DND-41 (cell line): Measurements from ENCODE around the gene EPB41L2.

ENCODE experiments used
- EZH2 ChIP-seq: IDR thresholded peaks from 3 replicates; pipeline ENCODE4 v1.6.1; 2012; ENCODE audit warnings: borderline replicate concordance, low read depth, mild to moderate bottlenecking, moderate library complexity, low read length, inconsistent platforms; ENCODE audit not compliant: severe bottlenecking
- TF ChIP-seq, protein P1 (sequence below): IDR thresholded peaks from 2 replicates; pipeline ENCODE4 v1.5.1; 2012; ENCODE audit warnings: borderline replicate concordance, low read length, moderate library complexity, mild to moderate bottlenecking; ENCODE audit not compliant: poor library complexity, severe bottlenecking; ENCODE audit errors: extremely low read depth

DNA sequence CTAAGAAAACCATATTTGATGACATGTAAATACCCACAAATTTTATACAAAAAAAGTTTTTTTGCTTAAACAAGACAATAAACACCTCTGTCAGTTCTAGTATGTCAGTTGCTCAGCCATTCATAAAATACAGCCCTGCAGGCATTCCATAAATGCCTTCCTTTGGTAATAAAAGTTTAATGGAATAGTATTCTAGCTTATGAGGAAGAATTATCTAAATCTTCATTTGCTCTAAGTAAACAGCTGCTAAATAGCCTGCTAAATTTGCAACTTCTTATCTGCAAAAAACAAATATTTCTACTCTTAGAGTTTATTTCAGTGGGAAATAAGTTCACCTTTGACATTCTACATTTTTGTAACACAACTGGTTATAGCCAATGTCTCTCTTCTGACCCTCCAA, 127.1 kb downstream of the EPB41L2 start:
- no peak for TF ChIP-seq EZH2
- TF ChIP-seq, protein P1, sequence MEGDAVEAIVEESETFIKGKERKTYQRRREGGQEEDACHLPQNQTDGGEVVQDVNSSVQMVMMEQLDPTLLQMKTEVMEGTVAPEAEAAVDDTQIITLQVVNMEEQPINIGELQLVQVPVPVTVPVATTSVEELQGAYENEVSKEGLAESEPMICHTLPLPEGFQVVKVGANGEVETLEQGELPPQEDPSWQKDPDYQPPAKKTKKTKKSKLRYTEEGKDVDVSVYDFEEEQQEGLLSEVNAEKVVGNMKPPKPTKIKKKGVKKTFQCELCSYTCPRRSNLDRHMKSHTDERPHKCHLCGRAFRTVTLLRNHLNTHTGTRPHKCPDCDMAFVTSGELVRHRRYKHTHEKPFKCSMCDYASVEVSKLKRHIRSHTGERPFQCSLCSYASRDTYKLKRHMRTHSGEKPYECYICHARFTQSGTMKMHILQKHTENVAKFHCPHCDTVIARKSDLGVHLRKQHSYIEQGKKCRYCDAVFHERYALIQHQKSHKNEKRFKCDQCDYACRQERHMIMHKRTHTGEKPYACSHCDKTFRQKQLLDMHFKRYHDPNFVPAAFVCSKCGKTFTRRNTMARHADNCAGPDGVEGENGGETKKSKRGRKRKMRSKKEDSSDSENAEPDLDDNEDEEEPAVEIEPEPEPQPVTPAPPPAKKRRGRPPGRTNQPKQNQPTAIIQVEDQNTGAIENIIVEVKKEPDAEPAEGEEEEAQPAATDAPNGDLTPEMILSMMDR = no peak
